Islet precursor cell (in vitro differentiated cells): ENCODE measurements around the gene PLEKHM2.
"Not testable (repeated sequence)": the region's sequence is repeated elsewhere in the genome, so short reads cannot be mapped to it uniquely, and the experiment has no call there.

Experiments used
- DNase-seq: peaks from one replicate; pipeline ENCODE4 v3.0.0-alpha.2; 2018

Gene PLEKHM2

GRCh38 chr1:15676688-15677661, 7.1 kb upstream of the PLEKHM2 start:
- DNase-seq, result peak; percentile 62

DNA sequence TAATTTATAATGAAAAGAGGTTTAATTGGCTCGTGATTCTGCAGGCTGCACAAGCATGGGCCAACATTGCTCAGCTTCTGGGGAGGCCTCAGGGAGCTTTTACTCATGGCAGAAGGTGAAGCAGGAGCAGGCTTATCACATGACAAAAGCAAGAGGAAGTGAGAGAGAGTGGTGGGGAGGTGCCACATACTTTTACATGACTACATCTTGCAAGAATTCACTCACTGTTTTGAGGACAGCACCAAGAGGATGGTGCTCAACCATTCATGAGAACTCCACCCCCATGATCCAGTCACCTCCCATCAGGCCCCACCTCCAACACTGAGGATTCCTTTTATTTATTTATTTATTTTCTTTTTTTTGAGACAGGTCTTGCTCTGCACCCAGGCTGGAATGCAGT, 5.5 kb upstream of the PLEKHM2 start:
- DNase-seq, result peak; percentile 86

GRCh38 chr1:15680131-15680530, 4.0 kb upstream of the PLEKHM2 start:
- DNase-seq, result peak; percentile 86

DNA sequence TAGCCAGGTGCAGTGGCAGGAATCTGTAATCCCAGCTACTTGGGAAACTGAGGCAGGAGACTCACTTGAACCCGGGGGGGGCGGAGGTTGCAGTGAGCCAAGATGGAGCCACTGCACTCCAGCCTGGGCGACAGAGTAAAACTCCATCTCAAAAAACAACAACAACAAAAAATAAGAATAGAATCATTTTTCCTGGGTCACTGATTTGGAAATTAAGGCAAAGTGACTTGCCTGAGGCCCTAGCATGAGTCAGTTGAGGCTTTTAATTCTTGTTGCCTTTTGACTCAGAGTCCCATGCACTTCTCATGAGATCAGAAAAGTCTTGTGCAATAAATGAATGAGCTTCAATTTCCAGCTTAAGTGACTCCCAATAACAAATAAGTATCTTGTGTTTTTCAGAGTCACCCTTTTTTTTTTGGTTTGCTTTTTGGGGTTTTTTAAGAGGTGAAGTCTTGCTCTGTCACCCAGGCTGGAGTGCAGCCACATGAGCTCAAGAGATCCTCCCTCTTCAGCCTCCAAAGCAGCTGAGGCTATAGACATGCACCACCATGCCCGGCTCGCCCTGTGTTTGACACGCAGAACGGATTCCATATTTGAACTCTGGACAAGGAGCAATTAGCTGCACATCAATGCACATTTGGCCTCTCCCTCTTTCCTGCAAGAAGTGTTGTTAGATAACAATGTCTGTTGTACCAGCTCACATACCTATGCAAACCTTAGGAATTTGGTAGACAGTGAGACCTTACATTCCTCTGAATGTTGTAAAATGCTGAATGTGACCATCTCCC, 3.4 kb upstream of the PLEKHM2 start:
- DNase-seq, result no peak

GRCh38 chr1:15681349-15682292, 2.5 kb upstream of the PLEKHM2 start:
- peak; percentile 61 for DNase-seq

- DNase-seq, result no peak
These were observed 1.2 kb upstream of the PLEKHM2 start for GRCh38 chr1:15682936-15683341.

DNA sequence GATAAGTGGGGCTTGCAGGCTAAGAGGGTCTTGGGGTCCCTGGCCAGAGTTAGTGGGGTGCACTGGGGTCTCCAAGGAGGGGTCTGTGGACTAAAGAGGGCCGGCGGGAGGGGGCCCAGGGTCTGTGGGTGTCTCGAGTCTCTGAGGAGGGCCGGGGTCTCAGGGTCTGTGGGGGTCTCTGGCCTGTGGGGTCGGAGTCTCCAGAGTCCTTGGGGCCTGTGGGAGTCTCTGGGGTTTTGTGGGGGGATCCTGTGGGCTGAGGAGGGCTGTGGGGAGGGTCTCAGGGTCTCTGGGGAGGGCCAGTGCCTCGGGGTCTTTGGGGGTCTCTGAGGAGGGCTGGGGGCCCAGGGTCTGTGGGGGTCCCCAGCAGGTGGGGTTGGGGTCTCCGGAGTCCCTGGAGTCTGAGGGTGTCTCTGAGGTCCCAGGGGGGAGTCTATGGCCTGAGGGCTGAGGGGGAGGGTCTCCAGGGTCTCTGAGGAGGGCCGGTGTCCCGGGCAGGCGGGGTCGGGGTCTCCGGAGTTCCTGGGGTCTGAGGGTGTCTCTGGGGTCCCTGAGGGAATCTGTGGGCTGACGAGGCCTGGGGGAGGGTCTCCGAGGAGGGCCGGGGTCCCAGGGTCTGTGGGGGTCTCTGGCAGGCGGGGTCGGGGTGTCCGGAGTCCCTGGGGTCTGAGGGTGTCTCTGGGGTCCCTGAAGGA, 628 bp upstream of the PLEKHM2 start:
- DNase-seq, result no peak

DNA sequence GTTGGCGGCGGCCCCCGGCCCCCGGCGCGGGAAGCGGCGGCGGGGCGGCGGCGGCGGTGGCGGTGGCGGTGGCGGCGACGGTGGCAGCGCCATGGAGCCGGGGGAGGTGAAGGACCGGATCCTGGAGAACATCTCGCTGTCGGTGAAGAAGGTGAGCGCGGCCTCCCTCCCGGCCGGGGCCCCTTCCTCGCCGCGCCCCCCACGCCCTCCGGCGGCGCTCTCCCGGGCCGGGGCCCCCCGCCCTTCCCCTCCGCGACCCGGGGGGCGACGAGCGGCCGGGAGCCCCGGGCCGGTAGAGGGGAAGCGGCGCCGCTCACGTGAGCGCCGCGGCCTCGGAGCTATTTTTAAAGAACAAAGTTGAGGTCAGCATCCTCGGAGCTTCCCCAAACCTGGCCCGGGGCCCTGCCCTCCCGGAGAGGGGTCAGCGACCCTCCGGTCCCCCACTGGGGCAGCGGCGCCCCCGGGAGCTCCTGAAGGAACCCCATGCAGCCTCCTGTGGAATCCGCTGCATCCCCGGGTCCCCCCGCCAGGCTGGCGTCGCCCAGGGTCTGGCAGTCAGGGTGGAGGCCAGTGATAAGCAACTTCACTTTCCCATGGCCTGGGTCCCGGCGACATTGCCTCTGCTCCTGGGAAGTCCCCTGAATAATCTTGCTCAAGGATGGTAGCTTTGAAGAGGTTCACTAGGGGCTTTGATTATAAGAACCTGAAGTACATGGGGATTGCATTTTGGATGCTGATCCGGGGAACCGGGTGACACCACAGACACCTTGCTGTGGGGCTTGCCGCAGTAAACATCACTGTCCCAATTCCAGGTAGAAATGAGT, 560 bp downstream of the PLEKHM2 start:
- DNase-seq, result no peak

GRCh38 chr1:15685820-15686219, 1.7 kb downstream of the PLEKHM2 start:
- no peak for DNase-seq

GRCh38 chr1:15687446-15687845, 3.3 kb downstream of the PLEKHM2 start:
- DNase-seq, result no peak

- no peak for DNase-seq
These were observed 6.2 kb downstream of the PLEKHM2 start for GRCh38 chr1:15690317-15690716.

- no peak for DNase-seq
These were observed 7.4 kb downstream of the PLEKHM2 start for GRCh38 chr1:15691434-15692032.

DNA sequence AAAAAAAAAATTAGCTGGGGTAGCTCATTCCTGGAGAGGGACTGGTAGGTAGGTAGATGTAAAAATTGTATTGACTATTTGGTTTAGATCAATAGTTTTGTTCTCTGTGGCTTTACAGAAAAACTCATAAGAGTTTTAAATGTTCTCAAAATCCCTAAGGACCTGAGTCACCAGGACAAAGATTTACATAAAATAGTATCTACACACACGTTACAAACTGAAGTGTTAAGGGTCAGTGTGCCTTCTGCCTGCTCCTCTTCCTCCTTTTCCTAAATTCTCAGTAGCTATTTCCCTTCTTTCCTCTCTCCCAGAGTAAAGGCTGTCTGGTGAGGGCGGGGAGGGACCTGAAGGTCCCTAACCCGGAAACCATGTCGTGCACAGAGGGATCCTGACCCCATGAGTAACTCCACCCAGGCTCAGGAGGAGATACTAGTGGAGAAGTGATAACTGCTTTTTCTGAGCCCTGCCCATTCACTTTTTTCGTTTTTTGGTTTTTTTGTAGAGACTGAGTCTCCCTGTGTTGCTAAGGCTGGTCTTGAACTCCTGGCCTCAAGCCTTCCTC, 8.1 kb downstream of the PLEKHM2 start:
- DNase-seq, result no peak

- no peak for DNase-seq
These were observed 9.3 kb downstream of the PLEKHM2 start for GRCh38 chr1:15693371-15693770.

GRCh38 chr1:15696956-15697521, 12.9 kb downstream of the PLEKHM2 start:
- DNase-seq, result no peak

DNA sequence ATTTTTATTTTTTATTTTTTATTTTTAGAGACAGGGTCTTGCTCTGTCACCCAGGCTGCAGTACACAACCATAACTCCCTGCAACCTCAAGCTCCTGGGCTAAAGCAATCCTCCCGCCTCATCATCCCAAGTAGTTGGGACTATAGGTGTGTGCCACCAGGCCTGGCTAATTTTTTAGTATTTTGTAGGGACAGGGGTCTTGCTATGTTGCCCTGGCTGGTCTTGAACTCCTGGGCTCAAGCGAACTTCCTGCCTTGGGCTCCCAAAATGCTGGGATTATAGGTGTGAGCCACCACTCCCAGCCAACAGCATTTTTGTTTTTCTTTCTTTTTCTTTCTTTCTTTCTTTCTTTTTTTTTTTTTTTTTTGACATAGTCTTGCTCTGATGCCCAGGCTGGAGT, 14.1 kb downstream of the PLEKHM2 start:
- no peak for DNase-seq

DNA sequence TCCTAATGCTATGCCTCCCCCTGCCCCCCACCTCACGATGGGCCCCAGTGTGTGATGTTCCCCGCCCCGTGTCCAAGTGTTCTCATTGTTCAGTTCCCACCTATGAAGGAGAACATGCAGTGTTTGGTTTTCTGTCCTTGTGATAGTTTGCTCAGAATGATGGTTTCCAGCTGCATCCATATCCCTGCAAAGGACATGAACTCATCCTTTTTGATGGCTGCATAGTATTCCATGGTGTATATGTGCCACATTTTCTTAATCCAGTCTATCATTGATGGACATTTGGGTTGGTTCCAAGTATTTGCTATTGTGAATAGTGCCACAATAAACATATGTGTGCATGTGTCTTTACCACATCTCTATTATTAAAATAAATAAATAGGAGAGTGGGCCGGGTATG, 15.2 kb downstream of the PLEKHM2 start:
- not testable (repeated sequence) for DNase-seq

DNA sequence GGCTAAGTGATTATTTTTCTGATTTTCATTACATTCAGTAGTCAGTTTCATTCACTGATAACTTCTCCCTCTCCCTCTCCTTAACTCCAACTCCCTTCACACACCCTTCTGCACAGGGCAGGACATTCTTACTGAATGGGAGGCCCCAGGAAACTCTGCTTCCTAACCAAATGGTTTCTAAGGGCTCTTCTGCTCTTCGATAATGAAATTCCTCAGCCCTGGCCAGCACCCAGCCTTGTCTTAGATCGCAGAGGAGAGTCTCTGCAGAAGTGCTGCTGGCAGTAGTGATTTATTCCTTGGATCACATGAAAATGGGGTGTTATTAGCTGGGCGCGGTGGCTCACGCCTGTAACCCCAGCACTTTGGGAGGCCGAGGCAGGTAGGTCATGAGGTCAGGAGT, 16.4 kb downstream of the PLEKHM2 start:
- DNase-seq, result no peak

DNA sequence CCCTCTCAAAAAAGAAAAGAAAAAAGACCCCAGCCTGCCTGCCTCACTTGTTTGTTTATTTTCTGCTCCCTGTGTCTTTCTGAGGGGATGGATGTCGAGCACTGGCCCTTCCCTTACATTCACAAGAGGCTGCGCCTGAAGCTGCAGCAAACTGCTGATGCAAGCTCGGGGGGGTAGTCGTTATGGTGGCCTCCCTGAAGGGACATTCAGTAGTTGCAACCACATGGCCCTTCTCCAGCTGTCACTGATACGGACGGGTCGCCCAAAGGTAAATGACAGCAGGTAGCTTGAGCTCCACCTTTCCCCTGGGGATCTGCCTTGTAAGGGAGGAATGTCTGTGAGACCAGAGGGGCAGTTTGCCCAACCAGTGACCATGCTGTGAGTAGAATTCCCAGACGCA, 17.7 kb downstream of the PLEKHM2 start:
- no peak for DNase-seq
